HEK293 (cell line): Measurements from ENCODE around the gene PIANP.
"Not testable (repeated sequence)": the region's sequence is repeated elsewhere in the genome, so short reads cannot be mapped to it uniquely, and the experiment has no call there.

Experiments used
- CTCF ChIA-PET: fragments of 350-600 bp; formaldehyde crosslinking; extraction: SDS; loops from one replicate; lab custom pipeline; 2021; ENCODE audit warnings: antibody characterized with exemption; lab: Yijun Ruan, JAX
- POLR2A ChIA-PET: fragments of 300-600 bp; formaldehyde crosslinking; extraction: SDS; loops from one replicate; lab custom pipeline; 2020; ENCODE audit warnings: antibody characterized with exemption, inconsistent platforms; lab: Yijun Ruan, JAX
- H3K27ac ChIP-seq: fragments of 200-500 bp; sonication (Bioruptor generic); 2 replicates; pipeline ENCODE4 v1.5.1; 2014; ENCODE audit warnings: low read depth, low read length, control low read depth, inconsistent platforms; ENCODE audit errors: extremely low read depth
- H3K36me3 ChIP-seq, 2 experiments: fragments of 200-500 bp in 1 of 2; sonication (Bioruptor generic) in 1 of 2; 1 replicate in 1 of 2; 2 replicates in 1 of 2; pipeline ENCODE4 v1.5.1; 2014 to 2017; ENCODE audit warnings: inconsistent platforms in 2 of 2, low read length in 2 of 2; ENCODE audit not compliant: control insufficient read depth in 2 of 2, insufficient read depth in 1 of 2
- H3K4me1 ChIP-seq: fragments of 200-500 bp; sonication (Bioruptor generic); 2 replicates; pipeline ENCODE4 v1.5.1; 2014; ENCODE audit warnings: mild to moderate bottlenecking, low read length, inconsistent platforms; ENCODE audit not compliant: control insufficient read depth, insufficient read depth
- H3K4me3 ChIP-seq: 2 replicates; pipeline ENCODE4 v1.5.1; 2011; ENCODE audit warnings: low read depth, mild to moderate bottlenecking, control low read depth, low read length, moderate library complexity
- H3K9me3 ChIP-seq: fragments of 200-500 bp; sonication (Bioruptor generic); 2 replicates; pipeline ENCODE4 v1.5.1; 2014; ENCODE audit warnings: low read depth, low read length, inconsistent platforms; ENCODE audit not compliant: control insufficient read depth, insufficient read depth
- ATF2 ChIP-seq: fragments of 450-650 bp; formaldehyde crosslinking; IDR thresholded peaks from 2 replicates; pipeline ENCODE4 v1.5.1; 2016; ENCODE audit warnings: missing biosample characterization, missing genetic modification characterization, low read depth
- GLI4 ChIP-seq: fragments of 450-650 bp; formaldehyde crosslinking; IDR thresholded peaks from 2 replicates; pipeline ENCODE4 v1.5.1; 2016; ENCODE audit warnings: missing biosample characterization, missing genetic modification characterization
- TCF7L2 ChIP-seq: IDR thresholded peaks from 2 replicates; pipeline ENCODE4 v1.6.1; 2011; ENCODE audit warnings: low read depth, mild to moderate bottlenecking, inconsistent platforms, low read length, moderate library complexity, borderline replicate concordance
- TRIM28 ChIP-seq: IDR thresholded peaks from 2 replicates; pipeline ENCODE4 v1.6.1; 2011; ENCODE audit warnings: low read length, control low read depth, borderline replicate concordance
- TSHZ1 ChIP-seq: fragments of 450-650 bp; formaldehyde crosslinking; IDR thresholded peaks from 2 replicates; pipeline ENCODE4 v1.5.1; 2016; ENCODE audit warnings: missing biosample characterization, missing genetic modification characterization, borderline replicate concordance
- ZBTB11 ChIP-seq: fragments of 450-650 bp; formaldehyde crosslinking; conservative IDR thresholded peaks from 2 replicates; pipeline ENCODE4 v1.5.1; 2016; ENCODE audit warnings: low read depth, missing biosample characterization, missing genetic modification characterization
- ZBTB44 ChIP-seq: fragments of 450-650 bp; IDR thresholded peaks from 2 replicates; pipeline ENCODE4 v1.5.1; 2018; ENCODE audit warnings: missing biosample characterization, mild to moderate bottlenecking, missing genetic modification characterization
- ZNF2 ChIP-seq: fragments of 450-650 bp; formaldehyde crosslinking; IDR thresholded peaks from 2 replicates; pipeline ENCODE4 v1.5.1; 2016; ENCODE audit warnings: missing biosample characterization, missing genetic modification characterization
- ZNF37A ChIP-seq: fragments of 450-650 bp; IDR thresholded peaks from 2 replicates; pipeline ENCODE4 v1.5.1; 2018; ENCODE audit warnings: missing biosample characterization, missing genetic modification characterization
- ZNF529 ChIP-seq: fragments of 450-650 bp; formaldehyde crosslinking; IDR thresholded peaks from 2 replicates; pipeline ENCODE4 v1.5.1; 2017; ENCODE audit warnings: missing genetic modification characterization, missing biosample characterization; ENCODE audit not compliant: insufficient replicate concordance
- ZNF571 ChIP-seq: fragments of 450-650 bp; formaldehyde crosslinking; IDR thresholded peaks from 2 replicates; pipeline ENCODE4 v1.5.0; 2017; ENCODE audit warnings: missing biosample characterization, missing genetic modification characterization
- ZNF596 ChIP-seq: fragments of 450-650 bp; IDR thresholded peaks from 2 replicates; pipeline ENCODE4 v1.5.0; 2018; ENCODE audit warnings: missing biosample characterization, mild to moderate bottlenecking, missing genetic modification characterization, moderate library complexity
- ZNF639 ChIP-seq: fragments of 450-650 bp; formaldehyde crosslinking; IDR thresholded peaks from 2 replicates; pipeline ENCODE4 v1.5.1; 2016; ENCODE audit warnings: missing biosample characterization, missing genetic modification characterization
- ZNF670 ChIP-seq: fragments of 450-650 bp; formaldehyde crosslinking; IDR thresholded peaks from 2 replicates; pipeline ENCODE4 v1.5.1; 2016; ENCODE audit warnings: missing biosample characterization, missing genetic modification characterization, low read depth
- ZNF776 ChIP-seq: fragments of 450-650 bp; formaldehyde crosslinking; IDR thresholded peaks from 2 replicates; pipeline ENCODE4 v1.5.0; 2017; ENCODE audit warnings: missing biosample characterization, missing genetic modification characterization, borderline replicate concordance

PIANP gene

GRCh38 chr12:6742080-6742479 is 41.5 kb upstream of the PIANP start:
- H3K9me3 ChIP-seq, H3K4me1 ChIP-seq, H3K27ac ChIP-seq, H3K4me3 ChIP-seq: not testable (repeated sequence)
- ChIA-PET POLR2A (interaction anchor here (1.2 kb wide), 1 partner anchor 10 kb away, joined by 3 read pairs; no protein-coding TSS in a partner anchor), CTCF (interaction anchor here (0.8 to 3.3 kb wide), 3 partner anchors 11 to 83 kb away, joined by 3 to 24 read pairs (median 4); partner anchors contain the start of gene MLF2)
- peaks cover 7 to 15% of the 10 kb centered on the region in 2 experiments for H3K36me3 ChIP-seq

- ChIA-PET CTCF (interaction anchor here (0.5 to 2.9 kb wide), 9 partner anchors 9 to 98 kb away, joined by 3 to 17 read pairs (median 3); partner anchors contain the start of genes COPS7A, MLF2 and PTMS), POLR2A (interaction anchor here (2.6 kb wide), 1 partner anchor 16 kb away, joined by 13 read pairs; the partner anchor contains the start of gene MLF2)
- no peak for TF ChIP-seq ZNF571 (tag by site-specific recombination)
- no peak for TF ChIP-seq ZBTB44 (tag by site-specific recombination)
- no peak for TF ChIP-seq ZNF2
- no peak for TF ChIP-seq ZNF670
- no peak for TF ChIP-seq TRIM28
- TF ChIP-seq GLI4 (tag by site-specific recombination) = no peak
- TF ChIP-seq ZNF596 (tag by site-specific recombination) = no peak
- TF ChIP-seq ZNF529 = no peak
- TF ChIP-seq TCF7L2 = no peak
- TF ChIP-seq ATF2 (tag by site-specific recombination) = no peak
- no peak for TF ChIP-seq ZNF776 (tag by site-specific recombination)
- no peak for TF ChIP-seq ZNF37A
- no peak for TF ChIP-seq TSHZ1
- no peak for TF ChIP-seq ZBTB11
- TF ChIP-seq ZNF639 (tag by site-specific recombination) = no peak
- Histone ChIP-seq H3K36me3 (peaks cover 3 to 15% of the 10 kb centered on the region in 2 experiments; a peak in 2 of 3 replicates), H3K4me1 (no peaks in the 10 kb centered on the region), H3K4me3 (no peak overlapping the region), H3K27ac (no peak overlapping the region), H3K9me3 (no peaks in the 10 kb centered on the region)
These were observed 36.1 kb upstream of the PIANP start for GRCh38 chr12:6736754-6737153.
